Bone marrow (tissue), 2 donors: ENCODE data around the gene SPACA7.
"Not testable (repeated sequence)": the region's sequence is repeated elsewhere in the genome, so short reads cannot be mapped to it uniquely, and the experiment has no call there.

Experiments used
- DNase-seq, 2 donors: peaks; one replicate each; lab custom pipeline; 2025; lab: John Stamatoyannopoulos, UW

Gene SPACA7

DNA sequence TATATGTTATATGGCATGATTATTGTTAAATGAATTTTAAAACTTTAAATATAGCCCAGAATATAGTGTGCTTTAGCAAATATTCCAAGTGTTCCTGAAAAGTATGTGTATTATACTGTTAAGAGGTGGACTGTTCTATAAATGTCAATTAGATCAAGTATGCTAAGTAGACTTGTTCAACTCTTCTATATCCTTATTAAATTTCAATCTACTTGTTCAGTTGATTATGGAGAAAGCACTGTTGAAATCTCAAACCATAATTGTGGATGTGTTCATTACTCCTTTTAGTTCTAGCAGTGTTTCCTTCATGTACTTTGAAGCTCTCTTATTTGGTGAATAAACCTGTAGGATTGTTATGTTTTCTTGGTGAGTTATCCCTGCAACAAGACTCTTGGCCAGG is 52.5 kb downstream of the SPACA7 start:
- no peak for DNase-seq

- DNase-seq, result no peak
Measured at GRCh38 chr13:112431734-112432133, 55.6 kb downstream of the SPACA7 start.

DNA sequence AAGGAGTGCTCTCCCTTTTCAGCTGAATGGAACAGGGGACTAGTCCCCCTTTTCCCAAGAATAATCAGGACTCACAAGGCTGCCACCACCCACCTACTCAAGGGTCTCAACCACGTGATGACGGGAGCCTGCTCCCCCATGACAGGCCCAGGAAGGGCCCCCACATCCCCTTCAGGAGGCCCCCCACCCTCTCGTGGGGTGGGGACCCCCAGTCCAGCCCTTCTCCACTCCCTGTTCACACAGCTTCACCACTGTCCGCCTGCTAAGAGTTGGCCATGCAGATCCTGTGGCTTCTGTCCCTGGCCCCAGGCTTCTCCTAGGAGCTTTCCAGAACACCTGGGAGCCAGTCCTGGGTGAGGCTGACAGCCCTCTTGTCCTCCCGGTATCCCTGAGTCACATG is 56.6 kb downstream of the SPACA7 start:
- DNase-seq, result not testable (repeated sequence)

- DNase-seq, result not testable (repeated sequence)
Measured at GRCh38 chr13:112433517-112433916, 57.4 kb downstream of the SPACA7 start.

- DNase-seq, result no peak
Measured at GRCh38 chr13:112434032-112434431, 57.9 kb downstream of the SPACA7 start.

- DNase-seq, result no peak
Measured at GRCh38 chr13:112434937-112435523, 58.9 kb downstream of the SPACA7 start.

DNA sequence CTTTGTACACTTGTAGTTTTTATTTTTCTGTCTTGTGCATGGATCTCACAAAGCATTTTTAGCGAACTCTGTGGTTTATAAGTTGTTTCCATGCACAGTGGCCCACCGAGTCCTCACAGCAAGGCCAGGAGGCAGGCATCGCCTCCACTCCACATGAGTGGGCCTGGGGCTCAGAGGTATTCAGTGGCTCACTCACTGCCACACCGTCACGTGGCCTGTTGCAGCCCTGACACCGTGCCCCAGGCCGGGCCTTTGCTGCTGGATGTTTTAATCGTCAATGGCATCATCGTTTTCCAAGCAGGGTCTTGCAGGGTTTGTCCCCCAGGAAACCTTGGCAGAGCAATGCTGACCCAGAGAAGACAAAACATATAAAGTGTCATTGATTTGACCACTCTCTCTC is 59.8 kb downstream of the SPACA7 start:
- DNase-seq, result no peak

GRCh38 chr13:112438094-112438493 is 61.9 kb downstream of the SPACA7 start:
- no peak for DNase-seq

- no peak for DNase-seq
Measured at GRCh38 chr13:112438515-112438914, 62.4 kb downstream of the SPACA7 start.

GRCh38 chr13:112441226-112441625 is 65.1 kb downstream of the SPACA7 start:
- no peak for DNase-seq

DNA sequence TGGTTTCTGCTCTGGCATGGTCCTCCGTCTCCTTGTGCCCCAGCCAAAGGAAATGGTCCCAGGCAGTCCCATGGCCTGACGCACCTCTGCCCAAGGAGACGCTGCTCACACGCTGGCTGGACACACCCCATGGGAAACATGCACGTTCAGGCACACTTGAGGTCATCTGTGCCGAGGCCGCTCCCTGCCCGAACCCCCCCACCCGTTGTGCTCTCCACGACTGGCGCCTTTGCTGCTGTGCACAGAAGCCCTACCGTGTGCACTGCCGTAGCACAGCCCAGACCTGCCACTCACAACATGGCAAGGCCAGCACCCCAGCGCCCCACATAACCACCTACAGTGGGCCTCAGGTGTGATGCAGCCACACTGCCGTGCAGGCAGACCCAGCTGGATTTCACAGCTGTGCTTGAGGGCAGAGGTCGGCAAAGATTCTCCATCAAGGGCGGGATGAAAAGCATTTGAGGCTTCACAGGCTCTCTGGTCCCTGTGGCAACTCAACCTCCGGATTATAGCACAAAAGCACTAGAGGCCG is 65.7 kb downstream of the SPACA7 start:
- no peak for DNase-seq

DNA sequence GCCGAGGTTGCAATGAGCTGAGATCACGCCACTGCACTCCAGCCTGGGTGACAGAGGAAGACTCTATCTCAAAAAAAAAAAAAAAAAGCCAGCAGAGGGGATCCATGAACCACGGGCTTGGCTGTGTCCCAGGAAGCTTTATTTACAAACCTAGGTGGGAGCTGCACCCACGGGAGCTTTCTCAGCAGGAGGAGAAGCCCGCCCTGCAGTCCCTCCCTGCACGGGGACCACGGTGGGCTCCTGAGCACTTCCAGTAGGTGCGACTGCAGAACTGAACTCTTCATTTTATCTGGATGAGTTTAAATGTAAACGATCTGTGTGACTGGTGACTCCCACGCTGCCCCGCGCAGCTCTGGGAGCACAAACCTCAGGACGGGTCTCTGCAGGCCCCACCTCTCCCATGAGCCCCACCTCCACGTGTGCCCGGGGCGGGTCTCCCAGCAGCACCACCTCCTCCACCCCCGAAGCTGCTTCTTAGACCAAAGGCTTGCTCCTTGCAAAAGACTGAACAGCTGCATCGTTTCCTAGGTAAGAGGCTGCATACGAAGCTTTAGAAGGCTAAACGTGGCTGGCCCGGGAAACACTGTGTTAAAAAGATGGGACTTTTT is 66.4 kb downstream of the SPACA7 start:
- no peak for DNase-seq

GRCh38 chr13:112443191-112443994 is 67.2 kb downstream of the SPACA7 start:
- DNase-seq, result no peak

DNA sequence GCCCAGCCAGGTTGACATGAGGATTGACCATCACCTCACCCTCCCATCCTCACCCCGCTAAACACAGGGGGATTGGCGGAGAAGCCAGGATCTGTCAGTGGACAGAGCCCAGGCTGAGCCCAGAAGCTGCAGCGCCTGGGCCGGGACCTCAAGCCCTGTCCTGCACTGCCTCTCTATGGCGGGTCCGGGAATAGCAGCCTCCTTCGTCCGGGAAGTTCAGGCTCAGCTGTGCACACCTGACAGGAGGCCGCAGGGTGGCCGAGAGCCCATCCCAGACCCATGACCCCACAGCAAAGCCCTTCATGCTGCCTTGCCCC is 67.8 kb downstream of the SPACA7 start:
- no peak for DNase-seq

GRCh38 chr13:112444416-112445399 is 68.6 kb downstream of the SPACA7 start:
- no peak for DNase-seq

GRCh38 chr13:112445411-112446271 is 69.5 kb downstream of the SPACA7 start:
- DNase-seq, result no peak

DNA sequence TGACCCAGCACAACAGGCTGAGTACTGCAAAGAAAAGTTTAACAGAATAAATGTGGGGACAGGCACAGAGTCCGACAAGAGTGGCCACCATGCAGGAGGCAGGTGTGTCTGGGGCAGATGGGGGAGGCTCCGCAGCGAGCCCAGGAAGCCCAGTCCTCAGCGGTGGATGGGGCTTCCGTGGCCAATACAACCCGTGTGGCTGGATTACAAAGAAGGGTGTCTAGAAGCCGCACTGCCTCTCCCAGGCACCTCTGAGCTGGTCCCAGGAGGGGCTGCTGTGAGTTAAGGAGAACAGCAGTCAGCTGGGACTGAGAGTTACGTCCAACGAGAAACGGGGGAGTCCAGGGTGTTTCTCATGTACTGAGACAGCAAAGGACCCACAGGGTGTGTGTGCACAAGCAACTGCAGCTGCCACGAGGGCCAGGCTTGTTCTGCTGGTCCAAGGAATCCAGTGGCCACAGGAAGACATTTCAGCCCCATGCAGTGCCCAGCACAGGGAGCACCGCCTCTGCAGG is 70.2 kb downstream of the SPACA7 start:
- no peak for DNase-seq

DNA sequence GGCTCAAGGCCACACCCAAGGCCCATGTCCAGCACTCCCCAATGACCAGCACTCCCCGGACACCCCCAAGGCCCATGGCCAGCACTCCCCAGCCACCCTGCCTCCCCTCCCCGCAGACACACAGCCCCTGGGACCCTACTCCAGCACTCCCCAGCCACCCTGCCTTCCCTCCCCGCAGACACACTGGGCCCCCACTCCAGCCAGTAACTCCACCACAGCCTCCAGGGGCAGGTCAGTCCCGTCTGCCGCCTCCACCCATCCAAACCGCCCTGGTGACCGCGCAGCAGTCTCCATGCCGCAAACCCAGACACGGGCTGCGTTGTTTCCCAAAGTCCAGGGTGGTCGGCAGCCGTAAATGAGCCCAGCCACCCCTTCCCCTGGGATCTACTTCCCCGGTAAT is 70.7 kb downstream of the SPACA7 start:
- no peak for DNase-seq

DNA sequence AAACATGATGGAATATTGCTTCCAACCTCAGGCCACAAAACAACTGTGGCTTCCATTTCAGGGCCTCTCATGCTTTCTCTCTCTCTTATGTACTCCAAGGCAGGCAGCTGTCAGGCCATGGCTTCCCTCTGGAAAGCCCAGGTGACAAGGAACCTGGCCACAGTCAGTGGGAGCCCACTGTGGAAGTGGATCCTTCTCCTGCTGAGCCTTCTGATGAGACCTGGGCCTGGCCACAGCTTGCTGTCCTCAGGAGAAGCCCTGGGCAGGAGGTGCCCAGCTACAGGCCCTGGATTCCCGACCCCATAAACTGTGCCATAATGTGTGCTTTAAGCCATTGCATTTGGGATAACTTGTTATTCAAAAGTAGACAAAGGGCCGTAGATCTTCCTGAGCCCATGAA is 71.2 kb downstream of the SPACA7 start:
- no peak for DNase-seq

DNA sequence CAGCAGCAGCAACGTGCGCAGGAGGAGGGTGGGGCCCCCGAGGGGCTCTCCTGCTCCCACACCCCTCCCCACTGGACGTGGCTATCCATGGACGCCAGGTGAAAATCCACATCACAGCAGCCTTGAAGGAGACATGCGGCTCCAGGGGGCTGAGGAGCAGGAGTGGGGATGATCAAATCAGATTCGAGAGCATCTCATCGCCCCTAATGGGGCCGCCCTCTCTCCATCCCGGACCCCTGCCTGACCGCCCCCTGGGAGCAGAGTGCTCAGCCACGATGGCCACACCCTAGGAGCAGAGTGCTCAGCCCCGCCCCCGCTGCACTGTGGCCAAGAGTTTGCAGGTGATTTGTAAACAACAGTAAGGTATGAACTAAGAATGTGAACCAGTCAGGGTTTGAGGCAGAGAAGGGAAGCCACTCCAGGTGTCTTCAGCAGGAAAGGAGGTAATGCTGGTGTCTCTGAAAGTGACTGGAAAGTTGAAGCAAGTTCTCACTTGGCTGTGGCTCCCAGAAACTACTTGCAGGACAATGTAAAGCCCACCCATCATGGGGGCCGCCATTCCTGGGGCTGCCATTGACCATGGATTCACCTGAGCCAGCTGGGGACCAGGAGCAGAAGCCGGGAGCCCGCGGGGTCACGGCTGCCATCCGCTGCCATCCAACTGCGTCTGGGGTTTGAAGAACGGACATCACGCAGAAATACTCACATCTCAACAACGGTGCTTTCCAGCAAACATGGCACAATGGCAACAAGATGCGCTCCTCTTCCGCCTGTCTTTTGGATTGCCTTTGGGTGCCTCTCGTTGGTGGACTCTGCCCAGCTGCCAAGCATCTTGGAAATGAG is 71.8 kb downstream of the SPACA7 start:
- no peak for DNase-seq
